GM18520 (cell line): Measurements from ENCODE around the gene PKP4.

ENCODE experiments used
- ATAC-seq: cut with Tn5 transposase; IDR thresholded peaks from one replicate; pipeline ENCODE4 v1.9.1; 2021; ENCODE audit not compliant: unreplicated experiment

Gene PKP4

DNA sequence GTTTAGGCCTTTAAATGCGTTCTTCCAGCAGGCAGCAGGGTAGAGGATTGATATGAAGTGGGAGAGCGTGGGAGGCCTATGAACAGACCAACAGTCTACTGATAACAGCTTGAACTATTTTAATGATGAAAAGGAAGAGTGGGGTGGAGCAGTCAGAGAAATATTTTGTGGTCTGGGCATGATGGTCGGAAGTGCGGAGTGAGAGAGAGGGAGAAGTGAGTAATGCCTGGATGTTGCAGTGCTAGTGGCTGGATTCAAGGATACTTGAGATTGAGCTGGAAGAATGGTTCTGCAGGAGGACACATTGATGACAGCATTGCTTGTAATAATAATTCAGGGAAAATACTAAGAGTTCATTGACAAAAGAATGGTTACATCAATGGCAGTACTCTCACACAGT lies 187.4 kb downstream of the PKP4 start:
- no peak for ATAC-seq

DNA sequence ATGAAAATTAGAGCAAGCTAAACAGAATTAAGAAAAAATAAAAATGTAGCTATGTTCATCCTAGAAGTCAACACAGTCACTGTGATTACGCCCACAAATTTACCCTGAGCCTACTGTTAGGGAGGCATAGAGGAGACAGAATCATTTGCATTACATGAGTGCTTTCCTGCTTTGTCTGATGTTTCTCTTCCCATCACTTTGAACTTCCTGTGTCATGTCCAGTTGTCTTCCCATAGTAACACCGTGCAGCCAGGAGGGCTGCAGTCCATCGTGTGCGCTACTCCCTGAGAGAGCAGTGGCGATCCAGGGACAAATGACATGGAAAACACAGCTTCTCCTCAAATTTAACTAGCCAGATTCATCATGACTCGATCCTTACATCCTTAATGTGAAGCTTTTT lies 188.5 kb downstream of the PKP4 start:
- ATAC-seq, result no peak

DNA sequence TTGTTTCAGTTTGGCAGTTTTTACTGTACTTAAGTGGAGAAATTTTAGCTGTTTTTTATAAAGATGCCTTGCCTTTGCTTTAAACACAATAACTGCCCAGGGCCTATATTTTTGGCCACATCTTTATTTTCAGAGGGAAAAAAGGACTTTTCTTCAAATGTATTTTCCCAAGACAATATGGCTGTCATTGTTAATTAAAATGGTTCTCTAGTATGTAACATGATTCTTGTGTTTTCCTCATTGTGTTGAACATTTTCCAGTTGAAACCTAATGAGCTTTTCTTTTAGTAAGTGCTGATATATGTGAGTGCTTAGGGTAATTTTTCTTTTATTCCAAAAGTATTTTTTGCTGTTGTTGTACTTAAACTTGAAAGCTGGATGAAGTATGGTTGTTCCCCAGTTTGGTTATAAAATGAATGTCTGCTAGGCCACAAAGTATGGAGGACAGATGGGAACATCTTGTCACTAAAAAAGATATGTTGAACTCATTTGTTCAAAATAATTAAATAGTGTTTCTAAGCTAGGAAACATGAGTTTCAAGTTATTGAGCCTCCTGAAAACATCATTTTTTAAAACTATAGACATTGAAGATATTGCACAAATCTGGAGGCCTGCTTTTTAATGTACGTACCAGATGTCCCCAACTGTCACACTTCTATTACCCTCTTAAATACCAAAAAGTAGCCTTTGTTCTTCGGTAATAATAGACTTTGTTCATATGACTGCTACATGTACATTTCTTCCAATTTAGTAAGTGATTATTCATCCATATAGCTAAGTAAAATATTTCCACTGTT lies 190.9 kb downstream of the PKP4 start:
- ATAC-seq, result no peak

DNA sequence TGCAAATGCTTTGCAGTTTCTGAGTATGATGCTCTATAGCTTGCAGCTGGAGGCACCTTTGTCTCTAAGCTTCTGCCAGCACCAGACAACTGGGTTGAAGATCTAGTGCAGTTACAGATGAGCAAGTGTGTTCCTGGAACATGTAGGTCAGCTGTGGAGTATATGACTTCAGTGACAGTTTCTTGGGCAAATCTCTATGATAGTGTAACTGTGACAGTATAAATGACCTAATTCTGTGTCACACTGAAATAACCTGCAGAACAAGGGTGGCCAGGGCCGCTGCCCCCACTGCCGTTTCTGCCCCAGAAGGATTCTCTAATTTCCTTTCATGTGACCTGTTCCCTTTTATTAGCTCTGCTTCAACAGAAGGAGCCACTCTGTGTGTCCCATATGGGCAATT lies 193.1 kb downstream of the PKP4 start:
- no peak for ATAC-seq

DNA sequence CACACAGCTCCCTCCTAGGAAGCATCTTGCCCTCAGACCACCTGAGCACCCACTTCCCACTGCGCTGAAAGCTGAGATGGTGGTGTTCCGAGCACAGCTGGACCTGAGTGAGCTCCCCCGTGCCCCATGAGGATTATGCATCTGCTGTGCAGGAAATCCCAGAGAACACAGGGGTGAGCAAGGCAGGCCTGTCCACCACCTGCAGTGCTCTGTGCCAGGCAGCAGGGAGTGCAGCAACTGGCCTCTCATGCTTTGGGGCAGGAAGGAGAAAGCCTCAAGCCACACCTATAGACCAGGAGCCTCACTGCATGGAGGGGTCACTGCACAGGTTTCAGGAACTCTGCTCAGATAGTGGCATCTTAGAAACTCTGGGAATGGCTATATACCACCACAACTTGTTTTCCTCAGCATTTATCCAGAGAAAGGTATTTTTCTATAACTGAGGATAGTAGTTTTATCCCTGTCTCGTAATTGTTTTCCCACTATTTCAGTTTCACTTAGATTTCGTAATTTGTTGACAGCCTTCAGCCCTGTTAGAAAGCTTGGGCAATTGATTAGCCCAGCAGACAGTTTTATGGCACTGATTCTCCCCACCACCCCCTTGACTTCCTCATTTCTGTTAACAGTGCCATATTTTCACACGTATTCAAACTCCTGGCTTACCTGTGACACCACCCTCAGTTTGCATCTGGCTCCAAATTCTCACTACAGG lies 194.1 kb downstream of the PKP4 start:
- no peak for ATAC-seq

DNA sequence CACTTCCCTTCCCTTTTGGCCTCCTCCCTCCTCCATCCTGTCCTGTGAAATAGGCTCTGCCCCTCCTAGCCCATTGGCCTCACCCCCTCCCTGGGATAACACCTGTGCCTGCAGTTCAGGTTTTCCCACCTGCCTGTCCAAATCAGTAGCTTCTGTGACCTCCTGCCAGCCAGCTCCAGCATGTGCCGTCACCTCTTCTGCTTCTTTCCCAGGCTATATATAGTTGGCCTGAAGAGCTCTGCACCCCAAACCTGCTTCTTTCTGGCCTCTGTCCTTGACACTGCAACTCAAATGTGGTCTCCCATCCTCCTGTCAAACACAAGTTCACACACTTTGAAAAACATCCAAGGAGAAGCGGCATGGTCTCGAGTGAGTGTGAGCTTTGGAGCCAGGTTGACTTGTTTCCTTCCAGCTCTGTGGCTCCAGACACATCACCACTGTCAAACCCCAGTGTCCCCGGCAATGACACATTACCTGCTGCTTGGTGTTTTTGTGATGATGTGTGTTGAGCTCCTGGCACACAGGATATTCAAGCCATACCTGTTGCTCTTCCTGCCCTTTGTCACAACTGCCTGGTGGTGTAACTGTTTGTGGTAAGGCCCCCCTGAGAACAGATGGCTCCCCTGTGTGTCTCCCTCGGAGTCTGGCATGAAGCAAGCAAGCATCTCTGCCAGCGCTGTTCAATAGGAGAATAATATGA lies 194.8 kb downstream of the PKP4 start:
- no peak for ATAC-seq

DNA sequence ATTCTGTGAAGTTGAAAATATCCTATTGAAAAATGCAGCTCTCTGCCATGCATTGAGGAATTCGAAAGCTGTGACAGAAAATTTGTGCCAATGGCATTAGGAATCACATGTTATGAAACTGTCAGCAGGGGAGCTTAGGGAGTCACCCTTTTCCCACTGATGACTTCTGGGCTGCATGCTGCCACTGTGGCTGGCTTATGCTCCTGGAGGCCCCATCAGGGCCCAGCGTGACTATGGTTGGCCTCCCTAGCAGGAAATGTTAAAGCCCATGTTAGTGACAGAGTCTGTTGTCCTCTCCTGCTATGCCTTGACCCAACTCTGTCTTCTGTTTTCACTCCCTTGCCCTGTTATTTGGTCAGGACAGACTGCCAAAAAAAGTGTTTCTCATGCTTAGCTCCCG lies 198.9 kb downstream of the PKP4 start:
- no peak for ATAC-seq

DNA sequence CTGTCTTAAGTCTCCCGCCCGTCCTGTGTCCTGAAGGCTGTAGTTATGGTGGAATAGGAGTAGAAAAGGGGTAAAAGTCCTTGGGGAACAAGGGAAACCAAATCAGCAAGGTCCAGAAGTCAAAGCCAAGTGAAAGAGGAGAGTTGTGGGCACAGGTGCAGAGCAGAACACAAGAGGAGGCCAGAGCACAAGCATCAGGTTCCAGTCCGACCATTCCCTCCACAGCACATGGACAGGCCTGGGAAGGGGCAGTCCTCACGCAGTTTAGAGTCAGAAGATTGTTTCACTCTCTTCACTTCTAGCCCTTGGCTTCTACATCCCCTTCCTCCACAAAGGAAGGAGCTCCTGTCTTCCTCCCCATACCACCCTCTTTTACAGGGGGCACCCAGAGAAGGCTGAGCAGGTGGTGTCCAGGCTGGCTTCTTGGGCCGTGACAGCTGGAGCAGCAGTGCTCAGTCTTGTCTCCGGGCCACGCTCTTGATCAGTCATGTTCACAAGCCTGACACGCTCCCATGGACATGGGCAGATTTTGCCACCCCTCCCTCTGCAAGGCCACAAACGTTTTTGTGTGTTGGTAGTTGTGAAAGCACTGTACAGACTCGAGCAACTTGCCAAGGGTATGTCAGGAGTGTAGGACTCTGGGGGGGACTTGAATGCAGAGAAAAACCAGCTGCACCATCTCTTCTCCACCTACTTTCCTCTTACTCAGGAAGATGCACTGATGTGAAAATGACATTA lies 199.9 kb downstream of the PKP4 start:
- ATAC-seq, result no peak

DNA sequence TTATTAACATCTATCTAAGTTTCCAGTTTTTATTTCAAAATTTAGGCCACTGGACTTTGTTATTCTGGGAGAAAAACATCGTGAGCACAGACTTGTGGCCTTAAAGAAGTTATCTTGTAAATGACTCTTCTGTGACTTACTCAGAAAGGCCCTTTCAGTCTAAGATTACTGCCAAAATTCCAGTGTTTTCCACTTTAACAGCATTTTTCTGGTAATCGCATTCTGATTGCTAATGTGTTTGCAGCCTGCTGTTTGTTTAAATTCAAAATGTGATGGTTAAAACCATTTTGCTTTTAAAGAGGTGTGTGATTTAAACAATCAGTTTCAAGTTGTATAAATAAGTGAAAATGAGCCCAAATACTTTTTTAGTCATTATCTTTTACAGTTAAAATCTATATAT lies 201.6 kb downstream of the PKP4 start:
- ATAC-seq, result no peak

DNA sequence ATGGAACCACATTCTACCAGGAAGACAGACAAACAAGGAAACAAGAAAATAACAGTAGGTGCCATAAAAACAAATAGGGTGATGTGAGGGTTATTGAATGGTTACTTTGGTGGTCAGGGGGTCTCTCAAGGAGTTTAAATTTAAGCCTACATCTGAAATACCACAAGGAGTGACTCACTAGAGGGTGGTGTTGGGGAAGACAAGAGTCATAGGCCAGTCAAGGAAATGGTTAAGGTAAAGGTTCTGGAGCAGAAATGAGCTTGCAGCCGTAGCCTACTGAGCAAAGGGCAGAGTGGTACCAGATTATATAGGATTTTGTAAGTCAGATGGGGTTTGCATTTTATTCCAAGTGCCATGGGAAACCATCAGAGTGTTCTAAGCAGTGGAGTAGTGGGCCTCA lies 202.7 kb downstream of the PKP4 start:
- no peak for ATAC-seq

DNA sequence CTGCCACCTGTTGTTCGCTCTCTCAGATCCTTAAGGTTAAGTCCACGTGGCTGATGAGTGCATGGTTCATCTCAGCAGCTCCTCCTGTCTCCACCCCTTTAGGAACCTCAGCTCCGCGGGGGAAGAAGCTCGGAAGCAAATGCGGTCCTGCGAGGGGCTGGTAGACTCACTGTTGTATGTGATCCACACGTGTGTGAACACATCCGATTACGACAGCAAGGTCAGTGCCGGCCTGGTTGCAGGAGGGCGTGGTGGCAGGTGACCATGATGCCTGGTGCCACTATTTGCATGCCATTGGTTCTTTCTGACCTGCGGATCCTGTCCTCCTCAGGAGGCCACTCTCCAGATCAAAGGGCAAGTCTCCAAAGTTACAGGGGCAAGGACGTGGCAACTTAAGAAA lies 204.5 kb downstream of the PKP4 start:
- ATAC-seq, result no peak

DNA sequence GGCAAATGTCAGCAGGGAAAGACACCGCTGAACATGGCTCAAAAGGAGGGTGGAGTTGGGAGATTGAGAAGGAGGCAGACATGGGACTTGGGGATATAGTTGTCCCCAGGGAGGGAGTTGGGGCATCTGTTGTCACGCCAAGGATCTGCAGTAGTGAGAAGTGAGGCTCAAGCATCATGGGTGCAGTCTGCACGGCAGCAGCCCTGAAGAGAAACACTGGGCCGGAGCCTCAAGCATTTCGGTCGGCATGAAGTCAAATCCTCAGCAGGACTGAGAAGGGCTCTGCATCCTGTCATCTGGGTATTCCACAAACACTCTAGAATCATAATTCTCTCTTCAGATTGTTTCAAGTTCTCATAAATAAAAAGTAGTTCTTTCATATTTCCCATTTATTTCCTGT lies 205.7 kb downstream of the PKP4 start:
- no peak for ATAC-seq

DNA sequence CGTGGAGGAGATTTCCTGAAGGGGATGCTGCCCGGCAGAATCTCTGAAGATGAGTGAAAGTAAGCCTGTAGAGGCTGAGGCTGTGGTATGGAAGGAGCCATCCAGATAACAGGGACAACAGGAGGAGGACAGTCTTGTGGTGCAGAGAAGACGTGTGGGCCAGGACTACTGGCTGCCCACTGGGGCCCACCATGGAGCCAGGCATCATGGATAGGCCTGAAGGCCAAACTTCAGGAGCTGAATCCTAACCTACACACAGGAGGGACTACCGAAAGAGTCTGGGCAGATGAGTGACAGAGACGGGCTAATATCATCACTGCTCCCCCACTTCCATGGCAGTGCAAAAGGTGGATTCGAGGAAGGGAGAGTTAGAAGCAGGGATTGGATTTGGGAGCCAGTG lies 207.0 kb downstream of the PKP4 start:
- ATAC-seq, result no peak

DNA sequence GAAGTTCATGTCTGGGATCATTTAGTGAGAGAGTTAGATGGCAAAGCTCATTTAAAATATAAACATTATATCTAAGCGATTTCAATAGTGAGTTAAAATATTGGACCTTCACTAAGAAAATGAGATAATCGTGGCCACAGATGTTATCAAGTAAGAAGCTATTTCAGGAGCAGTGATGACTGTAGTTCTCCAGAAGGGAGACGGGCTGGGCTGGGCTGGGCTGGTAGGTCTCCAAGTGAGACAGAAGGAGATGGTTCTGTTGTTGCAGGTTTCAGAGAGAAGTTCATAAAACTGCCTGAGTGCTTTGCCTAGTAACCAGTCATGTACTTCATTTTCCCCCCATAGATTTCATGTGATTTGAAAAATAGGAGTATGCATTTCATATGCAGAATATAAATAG lies 208.2 kb downstream of the PKP4 start:
- ATAC-seq, result no peak

DNA sequence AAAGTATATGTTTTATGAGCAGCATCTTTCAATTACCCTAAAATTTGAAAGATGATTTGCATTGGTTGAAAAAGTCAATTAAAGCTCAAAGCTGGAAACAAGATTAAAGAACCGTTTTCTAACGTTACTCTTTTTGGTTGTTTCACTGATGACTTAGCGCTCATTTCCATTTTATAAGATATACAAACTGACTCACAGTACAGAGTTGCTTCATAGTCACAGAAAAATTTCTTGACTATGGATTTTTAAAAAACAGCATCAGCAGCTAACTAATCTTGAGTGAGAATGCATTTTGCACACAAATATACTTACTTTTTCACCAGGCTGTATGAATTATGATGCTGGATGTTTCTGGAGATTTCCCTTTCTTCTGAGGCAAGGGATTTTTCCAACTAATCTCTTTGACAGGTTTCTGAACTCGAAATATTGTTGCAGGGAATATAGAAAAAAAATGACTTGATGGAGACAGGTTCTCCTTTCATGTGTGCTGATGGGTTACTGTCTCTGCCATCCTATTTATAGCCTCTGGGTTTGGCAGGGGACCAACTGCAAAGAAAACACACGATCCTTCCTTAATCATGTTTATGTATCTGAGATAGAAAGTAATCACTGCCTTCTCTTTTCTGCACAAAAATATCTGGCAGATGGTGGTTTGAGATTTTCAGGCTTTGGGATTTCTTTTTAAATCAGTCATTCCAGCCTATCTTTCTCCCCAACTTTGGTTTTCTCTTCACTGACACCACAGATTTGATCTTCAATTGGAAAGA lies 209.0 kb downstream of the PKP4 start:
- ATAC-seq, result no peak

DNA sequence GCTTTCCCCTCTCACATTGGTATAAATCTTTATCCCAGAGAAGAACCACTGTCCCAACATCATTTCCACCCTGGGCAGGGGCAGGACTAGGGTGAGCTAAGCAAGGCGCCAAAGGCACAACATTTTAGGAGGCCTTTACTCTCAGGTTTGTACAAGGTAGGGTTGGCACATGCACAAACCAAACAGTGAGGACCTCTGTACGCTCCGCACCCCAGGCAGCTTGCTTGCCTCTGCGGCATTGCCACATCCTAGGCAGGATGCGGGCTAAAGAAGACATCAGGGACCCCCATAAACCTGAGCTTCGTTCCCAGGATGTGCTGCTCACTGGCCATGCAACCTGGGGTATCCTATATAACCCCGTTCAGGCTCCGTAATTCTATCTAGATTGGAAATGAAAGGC lies 210.2 kb downstream of the PKP4 start:
- ATAC-seq, result no peak

DNA sequence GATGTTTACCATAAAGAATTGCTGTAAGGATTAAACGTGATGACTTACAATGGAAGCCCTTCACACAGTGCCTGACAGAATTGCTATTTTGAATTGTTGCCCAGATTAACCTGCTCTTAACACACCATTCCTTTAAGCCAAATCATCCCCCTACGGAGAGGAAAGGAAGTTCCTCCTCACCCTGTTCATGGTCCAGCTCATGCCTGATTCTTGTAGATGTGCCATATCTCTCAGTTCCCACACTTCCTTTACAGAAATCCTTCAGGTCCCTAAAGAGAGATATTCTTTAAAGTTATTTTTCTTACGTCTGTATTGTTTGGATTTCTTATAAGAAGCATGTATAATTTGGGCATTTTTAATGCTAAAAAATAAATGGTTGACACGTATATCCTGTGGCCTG lies 210.8 kb downstream of the PKP4 start:
- no peak for ATAC-seq

DNA sequence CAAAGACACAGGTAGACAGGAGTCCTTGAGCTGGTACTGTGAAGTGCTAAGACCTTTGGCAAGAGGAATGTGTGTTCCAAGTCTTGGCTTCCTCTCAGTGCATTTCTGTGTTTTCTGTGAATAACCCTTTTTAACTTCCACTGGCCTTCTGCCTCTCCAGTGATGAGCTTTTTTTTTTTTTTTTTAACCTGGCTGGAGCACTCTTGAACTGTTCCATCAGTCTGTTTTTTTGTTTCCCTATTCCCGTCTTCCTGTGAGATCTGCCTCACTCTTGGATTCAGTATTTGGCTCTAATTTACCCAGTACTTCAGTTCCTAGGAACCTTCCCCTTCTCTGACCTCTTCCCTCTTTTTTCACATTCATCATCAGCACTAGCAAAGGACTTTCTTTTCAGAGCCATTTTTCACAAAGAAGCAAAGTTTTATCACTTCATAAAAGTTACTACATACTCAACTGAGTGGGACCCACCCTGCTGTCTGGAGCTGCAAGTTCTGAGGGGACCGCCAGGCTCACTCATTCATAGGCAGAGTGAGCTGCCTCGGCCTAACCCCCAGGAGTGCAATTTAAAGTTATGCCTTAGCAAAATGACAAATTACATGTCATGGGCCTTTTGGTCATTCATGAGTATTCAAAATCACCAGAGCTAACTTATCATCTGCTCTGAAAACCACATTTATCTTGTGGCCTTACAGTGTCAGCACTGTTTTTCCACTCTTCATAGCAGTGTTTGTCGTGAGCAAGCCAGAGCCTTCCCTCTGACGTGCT lies 211.4 kb downstream of the PKP4 start:
- ATAC-seq, result no peak

DNA sequence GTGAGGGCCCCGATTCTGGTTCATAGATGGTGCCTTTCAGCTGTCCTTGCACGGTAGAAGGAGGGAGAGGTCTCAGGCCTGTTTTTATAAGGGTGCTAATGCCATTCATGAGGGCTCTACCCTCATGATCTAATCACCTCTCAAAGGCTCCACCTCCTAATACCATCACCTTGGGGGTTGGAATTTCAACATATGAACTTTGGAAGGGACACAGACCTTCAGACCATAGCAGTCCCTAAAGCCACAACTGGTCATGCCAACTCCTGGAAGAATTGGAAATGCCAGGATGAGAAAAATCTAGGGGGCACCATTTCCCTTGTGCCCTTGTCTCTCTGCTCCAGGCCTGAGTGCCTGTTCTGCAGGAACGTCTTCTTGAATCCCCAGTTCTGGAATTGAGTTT lies 213.5 kb downstream of the PKP4 start:
- no peak for ATAC-seq
